ENCODE measurements around the gene CD52. TPM values are rescaled to one million over a fixed set of nuclear protein-coding genes. Genes with fewer than 3 reads are reported as not detected.

CD52 gene
- total RNA-seq, 1 experiment from 2014 or later = 2.0 TPM

- no peaks in the 10 kb centered on the region for H3K9me2 ChIP-seq (ENCODE audit: insufficient read depth)
- ChIA-PET CTCF (no interaction called here), POLR2A (no interaction called here), RAD21 (ENCODE audit: low non-redundant PET in 1 of 2, low total read pairs in 2 of 2, uncharacterized antibody in 2 of 2, unreplicated experiment in 2 of 2) (no interaction called here)
- H3K4me3 ChIP-seq (replicated peaks in 1 of 2; ENCODE audit: low read depth in 1 of 2, low read length in 2 of 2) = peak overlapping the region; percentile 79 to 91
- H3K36me3 ChIP-seq (ENCODE audit: control insufficient read depth in 1 of 2, insufficient read depth in 2 of 2, low read length in 2 of 2) = no peaks in the 10 kb centered on the region
- H3K79me2 ChIP-seq (ENCODE audit: insufficient read depth, low read length) = peaks cover 12% of the 10 kb centered on the region
- peak; percentile 8; the same call in 1 of the 2 replicates for ATAC-seq
- no peaks in the 10 kb centered on the region for H4K20me1 ChIP-seq (ENCODE audit: insufficient read depth)
- H2AFZ ChIP-seq (ENCODE audit: low read depth, low read length, poor library complexity, severe bottlenecking) = no peak overlapping the region
- H3K27ac ChIP-seq (ENCODE audit: low read depth, low read length) = peak overlapping the region; percentile 28
- H3K9ac ChIP-seq (ENCODE audit: low read length) = peak overlapping the region; percentile 89
- no peaks in the 10 kb centered on the region for H3K9me3 ChIP-seq (ENCODE audit: control insufficient read depth in 1 of 2, insufficient read depth in 1 of 2, low read depth in 1 of 2, low read length in 2 of 2)
- no peaks in the 10 kb centered on the region for H3K27me3 ChIP-seq (ENCODE audit: insufficient read depth, low read length)
- H3K4me2 ChIP-seq (ENCODE audit: low read length) = peak overlapping the region; percentile 100
- peaks cover 9 to 38% of the 10 kb centered on the region in 2 experiments; a peak in 3 of 4 replicates for H3K4me1 ChIP-seq (ENCODE audit: control insufficient read depth in 1 of 2, insufficient read depth in 2 of 2, low read length in 2 of 2)
- no peak for TF ChIP-seq EZH2phosphoT487 (IDR thresholded peaks at IDR 0.05; ENCODE audit: borderline replicate concordance)
- no peak for TF ChIP-seq EZH2 (IDR thresholded peaks at IDR 0.05)
- no peak; the same call in 1 of the 2 replicates for TF ChIP-seq CEBPB (IDR thresholded peaks at IDR 0.05; ENCODE audit: low read depth)
- TF ChIP-seq EGR1 (IDR thresholded peaks at IDR 0.05; ENCODE audit: low read depth) = no peak
- TF ChIP-seq ZFX (IDR thresholded peaks at IDR 0.05) = no peak
- TF ChIP-seq POLR2A (IDR thresholded peaks at IDR 0.05; ENCODE audit: borderline replicate concordance, extremely low read depth, insufficient read depth, insufficient read length) = no peak
- TF ChIP-seq, protein P1, sequence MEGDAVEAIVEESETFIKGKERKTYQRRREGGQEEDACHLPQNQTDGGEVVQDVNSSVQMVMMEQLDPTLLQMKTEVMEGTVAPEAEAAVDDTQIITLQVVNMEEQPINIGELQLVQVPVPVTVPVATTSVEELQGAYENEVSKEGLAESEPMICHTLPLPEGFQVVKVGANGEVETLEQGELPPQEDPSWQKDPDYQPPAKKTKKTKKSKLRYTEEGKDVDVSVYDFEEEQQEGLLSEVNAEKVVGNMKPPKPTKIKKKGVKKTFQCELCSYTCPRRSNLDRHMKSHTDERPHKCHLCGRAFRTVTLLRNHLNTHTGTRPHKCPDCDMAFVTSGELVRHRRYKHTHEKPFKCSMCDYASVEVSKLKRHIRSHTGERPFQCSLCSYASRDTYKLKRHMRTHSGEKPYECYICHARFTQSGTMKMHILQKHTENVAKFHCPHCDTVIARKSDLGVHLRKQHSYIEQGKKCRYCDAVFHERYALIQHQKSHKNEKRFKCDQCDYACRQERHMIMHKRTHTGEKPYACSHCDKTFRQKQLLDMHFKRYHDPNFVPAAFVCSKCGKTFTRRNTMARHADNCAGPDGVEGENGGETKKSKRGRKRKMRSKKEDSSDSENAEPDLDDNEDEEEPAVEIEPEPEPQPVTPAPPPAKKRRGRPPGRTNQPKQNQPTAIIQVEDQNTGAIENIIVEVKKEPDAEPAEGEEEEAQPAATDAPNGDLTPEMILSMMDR (IDR thresholded peaks at IDR 0.05 in 2 of 3, conservative IDR thresholded peaks at IDR 0.05 in 1 of 3; ENCODE audit: borderline replicate concordance in 1 of 3, insufficient read depth in 1 of 3, low read depth in 2 of 3, low read length in 2 of 3) = no peak
- TF ChIP-seq ZBTB33 (IDR thresholded peaks at IDR 0.05; ENCODE audit: extremely low read depth, insufficient replicate concordance, low read length) = no peak
- TF ChIP-seq SRF (IDR thresholded peaks at IDR 0.05; ENCODE audit: low read depth) = no peak
- no peak for TF ChIP-seq CBX3 (IDR thresholded peaks at IDR 0.05; ENCODE audit: low read depth)
- no peak for TF ChIP-seq FOSL1 (IDR thresholded peaks at IDR 0.05; ENCODE audit: low read depth)
- no peak for TF ChIP-seq ZNF274 (IDR thresholded peaks at IDR 0.05; ENCODE audit: low read depth, low read length)
- no peak for TF ChIP-seq POLR2AphosphoS5 (IDR thresholded peaks at IDR 0.05; ENCODE audit: low read depth, low read length)
- TF ChIP-seq SP1 (IDR thresholded peaks at IDR 0.05; ENCODE audit: low read depth) = no peak
- no peak for TF ChIP-seq SIN3A (IDR thresholded peaks at IDR 0.05; ENCODE audit: low read depth)
- no peak for TF ChIP-seq RAD21 (IDR thresholded peaks at IDR 0.05; ENCODE audit: low read depth)
- no peak for TF ChIP-seq MAX (IDR thresholded peaks at IDR 0.05)
- no peak for TF ChIP-seq ATF3 (IDR thresholded peaks at IDR 0.05)
- no peak for TF ChIP-seq JUND (IDR thresholded peaks at IDR 0.05)
- no peak for DNase-seq (ENCODE audit: low read depth, low spot score)
- intact Hi-C loops (cut with micrococcal nuclease) = no loop called here
- BruUV-seq (replicated peaks) = TSS peak; percentile 88
Measured at GRCh38 chr1:26305667-26306289, 12.0 kb upstream of the CD52 start.
